Mucosa of descending colon (tissue), 3 donors: Measurements from ENCODE around the gene OR7G2. TPM values are rescaled to one million over a fixed set of nuclear protein-coding genes. Genes with fewer than 3 reads are reported as not detected.
"Not testable (repeated sequence)": the region's sequence is repeated elsewhere in the genome, so short reads cannot be mapped to it uniquely, and the experiment has no call there.

Experiments
- ATAC-seq: fragments of 200-7000 bp; cut with Tn5 transposase; one replicate; pipeline ENCODE4 v1.9.1; 2020; ENCODE audit warnings: mild to moderate bottlenecking, moderate library complexity
- DNase-seq, 3 donors: peaks; one replicate each; pipeline ENCODE4 v3.0.0-alpha.2; 2020
- H3K36me3 ChIP-seq: fragments of 200-600 bp; one replicate; pipeline ENCODE4 v1.8.0; 2021; ENCODE audit warnings: low read depth, mild to moderate bottlenecking
- H3K4me1 ChIP-seq: fragments of 200-600 bp; one replicate; pipeline ENCODE4 v1.8.0; 2021; ENCODE audit warnings: low read depth, mild to moderate bottlenecking
- H3K4me3 ChIP-seq: fragments of 200-600 bp; one replicate; pipeline ENCODE4 v1.8.0; 2021; ENCODE audit warnings: mild to moderate bottlenecking
- H3K9me3 ChIP-seq: fragments of 200-600 bp; one replicate; pipeline ENCODE4 v1.8.0; 2021; ENCODE audit warnings: mild to moderate bottlenecking
- CTCF ChIP-seq: fragments of 200-600 bp; IDR thresholded peaks from one replicate; pipeline ENCODE4 v1.8.0; 2022; ENCODE audit warnings: antibody characterized with exemption, mild to moderate bottlenecking
- intact Hi-C, 2 donors: fragments of 100-400 bp; cut with DNase I in 1 of 2; cut with micrococcal nuclease in 1 of 2; formaldehyde crosslinking; loops; one replicate each; pipeline versions ENCODE4 v1.11.0 to v1.11.1; 2022; cut with DNase I, micrococcal nuclease
- total RNA-seq, 3 donors: library from RNA; stranded (reverse); fragmentation: NEBNext Ultra II Directional in 2 of 3; extraction: Animal tissue kit (Norgen Biotek cat#: 25700) in 2 of 3; gene quantifications; one replicate each; pipeline versions ENCODE4 v1.2.1 to v1.2.4, GENCODE V29; 2021 to 2023
- donor health status: DM: no; HTN: no; CAD: no; lungs with moderate emphysema.
- donor health status: DM: no; HTN: no; CAD: no.
- donor health status: DM: no; HTN: yes; CAD: no.

Gene OR7G2
- total RNA-seq, 3 donors from 2014 or later = not detected

- intact Hi-C loops = no loop called here
- no peak for TF ChIP-seq CTCF
- H3K4me3 ChIP-seq = no peak overlapping the region
- H3K36me3 ChIP-seq = no peaks in the 10 kb centered on the region
- H3K9me3 ChIP-seq = no peaks in the 10 kb centered on the region
- ATAC-seq = no peak
- no peaks in the 10 kb centered on the region for H3K4me1 ChIP-seq
- no peak for DNase-seq
Measured at GRCh38 chr19:9073806-9074205, 33.5 kb downstream of the OR7G2 start.

GRCh38 chr19:9071720-9072119, 35.6 kb downstream of the OR7G2 start:
- H3K4me3 ChIP-seq, intact Hi-C loops, ATAC-seq, H3K4me1 ChIP-seq, H3K9me3 ChIP-seq, DNase-seq, H3K36me3 ChIP-seq: not testable (repeated sequence)

- no peak for TF ChIP-seq CTCF
- Histone ChIP-seq H3K36me3 (no peaks in the 10 kb centered on the region), H3K9me3 (no peaks in the 10 kb centered on the region), H3K4me3 (no peak overlapping the region), H3K4me1 (no peaks in the 10 kb centered on the region)
- DNase-seq (no peak), ATAC-seq (no peak)
- intact Hi-C loops = no loop called here
Measured at GRCh38 chr19:9070066-9070465, 37.2 kb downstream of the OR7G2 start.

GRCh38 chr19:9065457-9066014, 41.7 kb downstream of the OR7G2 start:
- H3K4me3 ChIP-seq = no peak overlapping the region
- no peak for ATAC-seq

GRCh38 chr19:9061879-9062278, 45.4 kb downstream of the OR7G2 start:
- no peak for DNase-seq
- Histone ChIP-seq H3K36me3 (no peaks in the 10 kb centered on the region), H3K4me3 (no peak overlapping the region), H3K9me3 (no peaks in the 10 kb centered on the region), H3K4me1 (no peaks in the 10 kb centered on the region)
- no peak for TF ChIP-seq CTCF
- intact Hi-C loops = no loop called here
- ATAC-seq = no peak

More at GRCh38 chr19:9065457-9066014, 41.7 kb downstream of the OR7G2 start:
- TF ChIP-seq CTCF = no peak
- intact Hi-C loops = no loop called here
- Histone ChIP-seq H3K4me1 (no peaks in the 10 kb centered on the region), H3K36me3 (no peaks in the 10 kb centered on the region), H3K9me3 (no peaks in the 10 kb centered on the region)
- DNase-seq = no peak

- no peak for TF ChIP-seq CTCF
- no peak for ATAC-seq
- H3K9me3 ChIP-seq = no peaks in the 10 kb centered on the region
- intact Hi-C loops = no loop called here
- no peak for DNase-seq
- no peaks in the 10 kb centered on the region for H3K36me3 ChIP-seq
- H3K4me1 ChIP-seq = no peaks in the 10 kb centered on the region
- H3K4me3 ChIP-seq = no peak overlapping the region
Measured at GRCh38 chr19:9060564-9061340, 46.5 kb downstream of the OR7G2 start.
